Esophagus squamous epithelium (tissue), 4 donors: Measurements from ENCODE around the gene ITGAX.

ENCODE experiments used
- POLR2A ChIP-seq, 4 donors: fragments of 450-650 bp; IDR thresholded peaks; one replicate each; pipeline ENCODE4 v1.6.1; 2017; ENCODE audit warnings: antibody characterized with exemption in 4 of 4, mild to moderate bottlenecking in 4 of 4, moderate library complexity in 3 of 4
- TF ChIP-seq, protein P1 (sequence below), 6 experiments: fragments of 450-650 bp in 4 of 6; fragments of 200-600 bp in 2 of 6; sonication (generic) in 2 of 6; IDR thresholded peaks; one replicate each; pipeline ENCODE4 v1.5.1; 2016 to 2019; ENCODE audit warnings: antibody characterized with exemption in 6 of 6, mild to moderate bottlenecking in 4 of 6, moderate library complexity in 4 of 6

DNA sequence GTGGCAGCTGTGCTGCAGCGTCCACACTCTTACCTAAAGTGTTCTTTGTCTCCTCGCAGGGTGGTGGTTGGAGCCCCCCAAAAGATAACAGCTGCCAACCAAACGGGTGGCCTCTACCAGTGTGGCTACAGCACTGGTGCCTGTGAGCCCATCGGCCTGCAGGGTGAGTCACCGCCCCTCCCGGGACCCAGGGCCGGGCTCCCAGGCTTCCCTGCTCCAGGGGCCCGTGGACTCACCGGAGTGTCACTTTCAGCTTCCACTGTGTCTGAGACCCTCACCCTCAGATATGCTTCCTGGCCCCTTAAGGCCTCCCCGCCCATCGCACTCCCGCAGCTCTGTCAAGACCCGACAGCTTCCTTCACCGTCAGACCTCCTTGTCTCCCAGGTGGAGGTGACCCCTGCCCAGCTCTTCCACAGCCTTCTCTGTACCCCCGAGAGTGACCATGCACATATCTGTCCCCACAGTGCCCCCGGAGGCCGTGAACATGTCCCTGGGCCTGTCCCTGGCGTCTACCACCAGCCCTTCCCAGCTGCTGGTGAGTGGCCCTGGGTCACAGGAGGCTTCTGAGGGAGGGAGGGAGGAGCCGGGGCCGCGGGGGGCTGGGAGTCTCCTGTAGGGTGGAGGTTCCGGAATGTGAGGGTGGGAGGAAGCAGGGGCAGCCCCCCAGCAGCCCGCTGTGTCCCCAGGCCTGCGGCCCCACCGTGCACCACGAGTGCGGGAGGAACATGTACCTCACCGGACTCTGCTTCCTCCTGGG lies 1.8 kb downstream of the ITGAX start:
- TF ChIP-seq, protein P1, sequence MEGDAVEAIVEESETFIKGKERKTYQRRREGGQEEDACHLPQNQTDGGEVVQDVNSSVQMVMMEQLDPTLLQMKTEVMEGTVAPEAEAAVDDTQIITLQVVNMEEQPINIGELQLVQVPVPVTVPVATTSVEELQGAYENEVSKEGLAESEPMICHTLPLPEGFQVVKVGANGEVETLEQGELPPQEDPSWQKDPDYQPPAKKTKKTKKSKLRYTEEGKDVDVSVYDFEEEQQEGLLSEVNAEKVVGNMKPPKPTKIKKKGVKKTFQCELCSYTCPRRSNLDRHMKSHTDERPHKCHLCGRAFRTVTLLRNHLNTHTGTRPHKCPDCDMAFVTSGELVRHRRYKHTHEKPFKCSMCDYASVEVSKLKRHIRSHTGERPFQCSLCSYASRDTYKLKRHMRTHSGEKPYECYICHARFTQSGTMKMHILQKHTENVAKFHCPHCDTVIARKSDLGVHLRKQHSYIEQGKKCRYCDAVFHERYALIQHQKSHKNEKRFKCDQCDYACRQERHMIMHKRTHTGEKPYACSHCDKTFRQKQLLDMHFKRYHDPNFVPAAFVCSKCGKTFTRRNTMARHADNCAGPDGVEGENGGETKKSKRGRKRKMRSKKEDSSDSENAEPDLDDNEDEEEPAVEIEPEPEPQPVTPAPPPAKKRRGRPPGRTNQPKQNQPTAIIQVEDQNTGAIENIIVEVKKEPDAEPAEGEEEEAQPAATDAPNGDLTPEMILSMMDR (IDR thresholded peaks at IDR 0.05), result no peak
- no peak for TF ChIP-seq POLR2A (IDR thresholded peaks at IDR 0.05)
